OCI-M2 (cell line): ENCODE results near the gene GPR78.

Experiments
- DNase-seq: peaks from one replicate; lab custom pipeline; 2025; ENCODE audit not compliant: unreplicated experiment; lab: John Stamatoyannopoulos, UW

The GPR78 gene

GRCh38 chr4:8598391-8599090, 18.3 kb downstream of the GPR78 start:
- DNase-seq: no peak

DNA sequence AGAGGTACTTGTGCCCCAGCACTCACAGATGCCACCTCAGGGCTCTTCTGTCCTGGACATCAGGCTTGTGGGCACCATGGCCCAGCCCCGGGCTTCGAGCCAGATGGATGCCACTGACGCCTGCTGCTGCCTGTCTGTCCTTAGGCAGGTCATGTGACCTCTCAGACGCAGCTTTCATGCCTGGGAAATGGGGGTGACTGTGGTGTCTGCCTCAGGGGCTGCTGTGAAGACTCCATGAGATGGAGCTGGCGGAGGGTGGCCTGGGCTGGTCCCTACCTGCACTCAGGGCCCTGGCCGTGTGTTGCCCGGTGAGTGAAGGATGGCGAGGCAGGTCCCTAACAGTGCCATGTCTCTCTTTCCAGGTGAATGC, 18.9 kb downstream of the GPR78 start:
- no peak for DNase-seq

GRCh38 chr4:8599657-8600056, 19.5 kb downstream of the GPR78 start:
- DNase-seq: no peak

GRCh38 chr4:8600266-8600665, 20.1 kb downstream of the GPR78 start:
- DNase-seq: no peak

- DNase-seq: no peak
These were observed 20.5 kb downstream of the GPR78 start for GRCh38 chr4:8600686-8601085.

- no peak for DNase-seq
These were observed 20.9 kb downstream of the GPR78 start for GRCh38 chr4:8601086-8601485.

- DNase-seq: no peak
These were observed 21.4 kb downstream of the GPR78 start for GRCh38 chr4:8601556-8601955.

DNA sequence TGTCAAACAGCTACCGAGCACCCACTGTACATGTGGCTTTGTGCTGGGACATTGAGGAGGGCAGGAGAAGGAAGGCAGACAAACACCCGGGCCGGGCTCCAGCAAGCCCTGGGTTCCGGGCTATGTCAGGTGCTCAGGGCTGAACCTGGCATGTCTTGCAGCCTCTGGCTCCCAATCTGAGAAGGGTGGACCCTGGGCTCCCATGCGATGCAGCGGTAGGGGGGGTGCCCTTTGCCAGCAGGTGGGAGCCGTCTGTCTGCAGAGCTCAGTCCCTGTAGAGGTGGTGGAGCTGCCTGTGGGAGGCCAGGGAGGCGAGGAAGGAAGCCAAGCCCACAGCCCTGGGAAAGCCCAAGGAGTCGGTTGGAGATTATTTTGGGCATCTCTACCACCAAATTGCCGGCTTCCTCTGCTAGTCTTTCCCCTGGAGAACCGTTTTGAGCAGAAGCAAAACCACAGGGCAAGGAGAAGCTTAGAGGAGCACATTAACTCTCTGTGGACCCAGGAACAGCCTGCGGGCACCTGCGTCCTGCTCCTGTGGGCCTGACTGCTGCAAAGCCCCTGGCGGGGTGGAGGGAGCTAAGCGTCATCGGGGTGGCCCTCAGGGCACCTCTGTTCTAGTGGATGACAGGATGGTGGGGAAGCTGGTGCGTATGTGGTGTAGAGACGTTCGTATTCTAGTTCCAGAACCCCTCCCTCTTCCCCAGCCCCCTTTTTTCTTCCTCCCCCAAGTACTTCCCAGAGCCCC, 22.7 kb downstream of the GPR78 start:
- no peak for DNase-seq

DNA sequence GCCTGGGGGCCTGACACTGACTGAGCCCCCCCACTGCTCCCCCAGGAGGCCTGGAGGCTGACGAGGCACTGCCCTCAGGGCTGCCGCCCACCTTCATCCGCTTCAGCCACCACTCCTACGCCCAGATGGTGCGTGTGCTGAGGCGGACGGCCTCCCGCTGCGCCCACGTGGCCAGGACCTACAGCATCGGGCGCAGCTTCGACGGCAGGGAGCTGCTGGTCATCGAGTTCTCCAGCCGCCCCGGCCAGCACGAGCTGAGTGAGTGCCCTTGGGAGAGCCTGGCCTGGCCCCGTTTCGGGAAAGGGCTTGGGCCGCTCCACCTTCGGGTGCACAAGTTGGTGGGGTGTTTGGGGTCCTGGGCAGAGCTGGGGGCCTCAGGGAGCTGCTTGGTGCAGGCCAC, 23.7 kb downstream of the GPR78 start:
- DNase-seq: no peak

DNA sequence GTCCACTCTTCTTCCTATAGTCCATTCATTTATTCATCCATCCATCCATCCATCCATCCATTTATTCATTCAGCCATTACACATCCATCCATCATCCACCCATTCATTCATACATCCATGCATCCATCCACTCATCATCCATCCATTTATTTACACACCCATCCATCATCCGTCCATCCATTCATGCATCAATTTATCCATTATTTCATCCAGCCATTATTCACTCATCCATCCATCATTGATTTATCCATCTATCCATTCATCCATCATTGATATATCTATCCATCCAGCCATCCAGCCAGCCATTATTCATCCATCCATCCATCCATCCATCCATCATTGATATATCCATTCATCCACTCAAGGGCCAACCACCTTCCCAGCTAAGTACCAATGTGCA, 25.1 kb downstream of the GPR78 start:
- no peak for DNase-seq

- no peak for DNase-seq
These were observed 26.3 kb downstream of the GPR78 start for GRCh38 chr4:8606476-8606875.

DNA sequence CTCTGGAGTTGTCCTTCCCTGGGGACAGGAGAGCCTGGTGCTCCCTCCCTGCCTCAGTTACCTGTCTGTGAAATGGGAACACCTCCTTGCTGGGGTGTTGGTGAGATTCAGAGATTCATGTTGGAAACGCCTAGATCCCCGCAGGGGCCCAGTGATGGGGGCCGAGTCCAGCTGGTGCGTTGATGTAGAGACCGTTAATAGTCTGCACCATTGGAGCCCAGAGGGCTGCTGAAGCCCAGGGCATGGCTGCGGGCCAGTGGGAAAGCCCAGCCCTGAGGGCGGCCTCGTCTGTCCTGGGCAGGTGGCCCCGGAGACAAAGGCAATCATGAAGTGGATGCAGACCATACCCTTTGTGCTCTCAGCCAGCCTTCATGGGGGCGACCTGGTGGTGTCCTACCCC, 26.8 kb downstream of the GPR78 start:
- no peak for DNase-seq

- DNase-seq: no peak
These were observed 27.6 kb downstream of the GPR78 start for GRCh38 chr4:8607603-8608481.

DNA sequence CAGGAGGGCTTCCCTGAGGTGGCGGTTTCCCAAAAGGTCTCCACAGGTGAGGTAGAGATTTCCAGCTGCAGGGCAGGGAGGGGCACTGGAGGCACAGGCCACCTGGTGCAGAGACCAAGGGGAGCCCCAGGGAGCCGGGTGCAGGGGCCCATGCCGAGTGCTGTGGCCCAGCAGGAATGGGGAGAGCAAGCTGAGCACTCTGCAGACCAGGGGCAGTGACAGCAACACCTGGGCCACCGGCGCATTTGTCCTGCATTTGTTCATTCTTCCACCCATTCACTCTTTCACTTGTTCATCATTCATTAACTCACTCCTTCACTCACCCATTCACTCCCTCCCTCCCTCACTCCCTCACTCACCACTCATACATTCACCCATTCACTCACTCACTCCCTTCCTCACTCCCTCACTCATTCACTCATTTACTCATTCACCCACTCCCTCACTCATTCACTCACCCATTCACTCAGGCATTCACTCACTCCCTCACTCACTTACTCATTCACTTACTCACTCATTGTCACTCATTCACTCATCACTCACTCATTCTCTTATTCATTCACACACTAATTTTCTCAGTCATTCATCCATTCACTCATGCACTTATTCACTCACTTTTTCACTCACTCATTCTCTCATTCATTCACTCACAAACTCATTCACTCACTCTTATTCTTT, 28.7 kb downstream of the GPR78 start:
- DNase-seq: no peak

DNA sequence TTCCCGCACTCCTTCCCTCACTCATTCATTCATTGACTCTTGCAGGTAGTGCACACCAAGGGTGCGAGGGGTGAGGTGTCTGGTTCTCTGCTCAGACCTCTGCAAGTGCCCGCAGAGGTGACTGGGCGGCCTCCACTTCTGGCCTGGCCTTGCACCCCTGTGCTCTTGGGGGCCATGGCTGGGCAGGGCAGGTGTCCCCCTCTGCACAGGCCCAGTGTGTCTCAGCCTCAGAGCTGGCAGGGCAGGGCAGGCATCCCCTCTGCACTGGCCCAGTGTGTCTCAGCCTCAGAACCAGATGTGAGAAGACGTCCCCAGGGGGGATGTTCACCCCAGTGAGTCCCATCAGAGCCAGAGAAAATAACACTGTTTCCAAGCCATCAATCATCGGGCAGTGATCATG, 29.2 kb downstream of the GPR78 start:
- DNase-seq: no peak

DNA sequence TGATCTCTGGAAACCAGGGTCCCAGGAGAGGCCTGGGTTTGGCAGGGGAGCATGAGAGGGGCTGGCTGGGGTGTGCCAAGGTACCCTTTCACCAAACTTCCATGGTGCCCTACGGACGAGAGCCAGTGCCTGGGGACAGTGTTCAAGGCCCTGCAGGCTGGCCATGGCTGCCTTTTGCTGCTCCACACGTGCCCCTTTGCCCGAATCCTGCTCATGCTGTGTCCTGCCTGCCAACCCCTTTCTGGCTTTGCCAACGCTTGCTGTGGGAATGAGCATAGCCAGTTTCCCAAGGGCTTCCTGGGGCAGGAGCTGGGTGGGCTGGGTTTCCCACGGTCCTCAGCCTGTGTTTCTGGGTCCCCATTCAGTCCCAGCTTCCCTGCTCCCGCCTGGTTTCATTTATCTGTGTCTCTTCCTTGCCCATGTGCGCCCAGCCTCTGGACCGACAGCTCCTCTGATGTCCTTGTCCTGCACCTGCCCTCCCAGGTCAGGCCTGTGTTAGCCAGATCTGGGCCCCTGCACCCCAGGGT, 29.7 kb downstream of the GPR78 start:
- DNase-seq: no peak

DNA sequence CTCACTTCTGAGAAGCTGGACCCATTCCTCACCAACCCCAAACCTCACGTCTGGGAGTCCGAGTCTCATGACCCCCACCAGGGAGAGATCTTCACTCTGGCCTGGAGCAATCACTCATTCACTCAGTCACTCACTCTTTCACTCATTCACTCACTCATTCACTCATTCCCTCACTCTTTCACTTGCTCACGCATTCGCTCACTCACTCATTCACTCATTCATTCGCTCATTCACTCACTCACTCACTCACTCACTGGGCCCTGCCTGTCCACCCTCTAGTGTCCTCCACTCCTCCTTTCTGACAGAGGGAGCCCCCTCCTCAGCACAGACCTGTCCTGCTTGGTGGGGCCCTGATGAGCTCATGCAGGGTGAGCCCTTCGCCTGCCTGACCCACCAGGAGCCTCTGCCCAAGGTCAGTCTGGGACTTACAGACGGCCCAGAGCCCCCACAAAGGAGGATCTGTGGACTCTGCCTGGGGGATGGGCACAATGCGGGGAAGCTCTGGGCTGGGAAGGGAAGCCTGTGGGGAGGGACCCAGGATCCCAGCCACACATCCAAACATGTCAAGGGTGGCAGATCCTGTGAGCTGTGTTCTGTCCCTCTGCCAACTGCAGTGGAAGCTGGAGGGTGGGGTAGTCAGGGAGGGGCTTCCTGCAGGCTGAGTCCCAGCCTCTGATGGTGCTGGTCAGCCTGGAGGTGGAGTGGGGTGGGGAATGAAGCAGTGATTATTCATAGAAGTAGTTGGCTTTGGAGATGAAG, 30.8 kb downstream of the GPR78 start:
- no peak for DNase-seq

DNA sequence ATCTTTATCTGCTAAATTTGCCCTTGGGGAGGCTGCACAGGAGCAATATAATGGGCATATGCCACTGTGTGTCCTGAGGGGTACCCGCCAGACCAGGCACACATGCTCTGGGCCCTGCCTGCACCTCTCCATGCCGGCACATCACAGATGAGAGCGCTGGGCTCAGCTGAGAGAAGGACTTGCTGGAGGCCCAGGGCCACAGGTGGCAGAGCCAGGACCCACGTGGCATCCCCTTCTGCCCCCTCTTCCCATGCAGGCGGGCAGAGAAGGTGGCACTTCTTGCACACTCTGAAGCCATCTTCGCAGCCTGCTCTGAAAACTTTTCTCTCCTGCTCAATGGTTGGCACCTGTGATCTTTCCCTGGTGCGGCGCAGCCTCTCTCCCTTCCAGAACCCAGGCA, 32.5 kb downstream of the GPR78 start:
- no peak for DNase-seq

DNA sequence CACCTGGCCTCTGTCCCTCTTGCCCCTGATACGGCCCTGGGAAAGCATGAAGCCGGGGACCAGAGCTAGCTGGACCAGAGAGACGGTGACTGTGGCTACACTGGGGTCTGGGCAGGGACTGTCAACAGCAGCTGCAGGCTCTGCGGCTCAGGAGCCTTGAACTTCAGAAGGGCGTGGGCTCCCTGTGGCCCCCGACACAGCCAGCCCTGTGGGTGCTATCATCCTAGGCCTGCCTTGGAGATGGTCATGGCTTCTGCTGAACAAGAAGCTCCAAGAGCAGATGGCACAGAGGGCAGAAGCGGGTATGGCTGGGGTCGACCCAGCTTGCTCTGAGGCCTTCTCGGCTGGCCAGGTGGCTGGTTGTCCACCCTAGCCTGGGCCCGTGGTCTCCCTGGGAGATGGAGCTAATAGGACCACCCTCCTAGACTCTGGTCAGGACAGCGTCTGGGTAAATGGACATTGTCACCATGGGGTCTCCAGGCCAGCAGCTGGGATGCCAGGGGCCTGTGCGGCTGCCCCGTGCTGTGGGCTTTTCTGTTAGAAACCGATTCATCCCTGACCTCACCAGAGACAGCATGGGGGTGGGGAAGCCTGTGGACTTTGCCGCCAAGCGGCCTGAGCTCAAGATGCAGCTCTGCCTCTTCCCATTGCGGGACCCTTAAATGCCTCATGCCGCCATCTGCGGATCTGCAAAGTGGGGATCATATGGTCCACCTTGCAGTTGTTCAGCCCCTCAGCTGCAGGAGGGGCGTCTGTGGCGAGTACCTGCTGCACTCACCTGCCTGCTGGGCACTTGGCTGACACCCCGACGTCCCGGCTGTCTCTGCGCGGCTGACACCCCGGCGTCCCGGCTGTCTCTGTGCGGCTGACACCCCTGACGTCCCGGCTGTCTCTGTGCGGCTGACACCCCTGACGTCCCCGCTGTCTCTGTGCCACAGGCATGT, 33.5 kb downstream of the GPR78 start:
- DNase-seq: no peak
